Panc1 (cell line): ENCODE measurements around the gene MAP6D1. TPM values are rescaled to one million over a fixed set of nuclear protein-coding genes. Genes with fewer than 3 reads are reported as not detected.

ENCODE experiments used
- ATAC-seq: fragments of 200-7000 bp; cut with Tn5 transposase; 2 replicates; pipeline ENCODE4 v1.9.1; 2020; ENCODE audit warnings: mild to moderate bottlenecking, moderate library complexity
- BruUV-seq: library from RNA; stranded (reverse); fragments of 400-500 nt; replicated peaks from 2 replicates; lab custom pipeline; 2021; lab: Mats Ljungman, UMichigan
- CTCF ChIA-PET: fragments of 300-600 bp; sonication (Branson Sonifier 250); formaldehyde crosslinking; loops from one replicate; lab custom pipeline; 2022; ENCODE audit warnings: antibody characterized with exemption; lab: Charles Lee
- POLR2A ChIA-PET: fragments of 300-600 bp; sonication (Branson Sonifier 250); formaldehyde crosslinking; loops from one replicate; lab custom pipeline; 2022; ENCODE audit warnings: antibody characterized with exemption; lab: Charles Lee
- DNase-seq: peaks from one replicate; pipeline ENCODE4 v3.0.0-alpha.2; 2010; ENCODE audit warnings: low read depth, low spot score
- H3K27ac ChIP-seq: 2 replicates; pipeline ENCODE4 v1.5.1; 2011; ENCODE audit warnings: mild to moderate bottlenecking, low read length, inconsistent platforms
- H3K27me3 ChIP-seq: fragments of 200-500 bp; sonication (Bioruptor generic); 2 replicates; pipeline ENCODE4 v1.6.0; 2014; ENCODE audit warnings: low read length, inconsistent platforms; ENCODE audit not compliant: control insufficient read depth, insufficient read depth
- H3K36me3 ChIP-seq: fragments of 200-500 bp; sonication (Bioruptor generic); 2 replicates; pipeline ENCODE4 v1.5.1; 2014; ENCODE audit warnings: inconsistent platforms, mild to moderate bottlenecking, low read length, moderate library complexity; ENCODE audit not compliant: control insufficient read depth, insufficient read depth
- H3K4me1 ChIP-seq: 2 replicates; pipeline ENCODE4 v1.5.1; 2011; ENCODE audit warnings: inconsistent platforms, mild to moderate bottlenecking, low read length, moderate library complexity; ENCODE audit not compliant: control insufficient read depth, insufficient read depth
- H3K4me3 ChIP-seq, 2 experiments: 2 replicates each; pipeline ENCODE4 v1.5.1; 2011 to 2012; ENCODE audit warnings: low read depth in 2 of 2, low read length in 2 of 2, mild to moderate bottlenecking in 2 of 2, inconsistent platforms in 1 of 2, moderate library complexity in 1 of 2
- H3K9me3 ChIP-seq: fragments of 200-500 bp; sonication (Bioruptor generic); 2 replicates; pipeline ENCODE4 v1.5.1; 2014; ENCODE audit warnings: low read depth, mild to moderate bottlenecking, inconsistent platforms, low read length, moderate library complexity; ENCODE audit not compliant: control insufficient read depth, insufficient read depth
- CTCF ChIP-seq: fragments of 450-650 bp; IDR thresholded peaks from 2 replicates; pipeline ENCODE4 v1.5.1; 2017; ENCODE audit warnings: mild to moderate bottlenecking
- POLR2AphosphoS5 ChIP-seq: IDR thresholded peaks from 2 replicates; pipeline ENCODE4 v1.6.1; 2012; ENCODE audit warnings: mild to moderate bottlenecking, low read depth, low read length, moderate library complexity
- REST ChIP-seq, 2 experiments: IDR thresholded peaks; 2 replicates each; pipeline ENCODE4 v1.6.1; 2011 to 2012; ENCODE audit warnings: low read depth in 2 of 2, control low read depth in 1 of 2, low read length in 1 of 2, mild to moderate bottlenecking in 1 of 2, moderate library complexity in 1 of 2; ENCODE audit not compliant: insufficient read depth in 1 of 2
- SIN3A ChIP-seq: IDR thresholded peaks from 2 replicates; pipeline ENCODE4 v1.6.1; 2012; ENCODE audit warnings: low read depth, mild to moderate bottlenecking, low read length, moderate library complexity, borderline replicate concordance; ENCODE audit not compliant: insufficient read depth
- TCF7L2 ChIP-seq: IDR thresholded peaks from 2 replicates; pipeline ENCODE4 v1.6.1; 2011; ENCODE audit warnings: mild to moderate bottlenecking, low read depth, low read length, inconsistent platforms
- in situ Hi-C: cut with HindIII; loops from 2 replicates; pipeline ENCODE4 v1.10.0; 2016; ENCODE audit warnings: low sequenced_read_pairs, low pct_unique_long_range_greater_than_20kb
- intact Hi-C: fragments of 100-400 bp; cut with micrococcal nuclease; formaldehyde crosslinking; loops from one replicate; pipeline ENCODE4 v1.10.0; 2022; ENCODE audit not compliant: unreplicated experiment
- total RNA-seq: library from RNA; stranded (reverse); gene quantifications from one replicate; pipeline ENCODE4 v1.2.1, GENCODE V29; 2021; ENCODE audit not compliant: unreplicated experiment

MAP6D1 gene
- total RNA-seq, 1 experiment from 2014 or later = 7.9 TPM

- no peak for ATAC-seq
- Histone ChIP-seq H3K4me3 (no peak overlapping the region), H3K27ac (no peak overlapping the region), H3K27me3 (no peaks in the 10 kb centered on the region), H3K4me1 (no peaks in the 10 kb centered on the region), H3K36me3 (no peaks in the 10 kb centered on the region), H3K9me3 (no peaks in the 10 kb centered on the region)
- in situ Hi-C loops = no loop called here
- ChIA-PET POLR2A (no interaction called here), CTCF (no interaction called here)
- intact Hi-C loops = no loop called here
- no TSS peak for BruUV-seq
- TF ChIP-seq CTCF (no peak), TCF7L2 (no peak), SIN3A (no peak), REST (IDR thresholded peaks at IDR 0.05; ENCODE audit: insufficient read depth in 1 of 2, low read depth in 2 of 2, low read length in 1 of 2) (no peak)
- no peak for DNase-seq
Measured at GRCh38 chr3:183815563-183815940, 9.8 kb downstream of the MAP6D1 start.

DNA sequence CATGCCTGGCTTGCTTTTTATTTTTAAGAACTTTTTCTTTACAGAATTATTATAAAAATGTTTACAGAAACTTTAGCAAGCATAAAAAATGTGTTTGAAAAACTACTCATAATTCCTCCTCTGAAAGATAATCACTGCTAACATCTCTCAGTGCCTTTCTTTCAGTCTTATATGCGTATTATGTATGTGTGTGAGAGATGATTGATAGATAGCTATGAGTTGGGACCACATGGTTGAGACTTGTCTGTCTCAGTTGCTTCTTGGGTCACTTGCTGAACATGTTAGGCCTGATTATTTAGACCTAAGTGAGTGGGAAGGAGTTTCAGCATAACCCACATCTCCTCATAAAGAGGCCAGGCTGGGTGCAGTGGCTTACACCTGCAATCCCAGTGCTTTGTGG lies 11.1 kb downstream of the MAP6D1 start:
- Histone ChIP-seq H3K4me1 (no peaks in the 10 kb centered on the region), H3K4me3 (no peak overlapping the region), H3K36me3 (0 out of 2 replicates have a peak, but pooled peaks cover 2% of the 10 kb centered on the region), H3K27ac (no peak overlapping the region), H3K27me3 (no peaks in the 10 kb centered on the region), H3K9me3 (no peaks in the 10 kb centered on the region)
- no TSS peak for BruUV-seq
- no peak for ATAC-seq
- no peak for TF ChIP-seq REST (IDR thresholded peaks at IDR 0.05; ENCODE audit: insufficient read depth in 1 of 2, low read depth in 2 of 2, low read length in 1 of 2)
- no peak for TF ChIP-seq CTCF
- TF ChIP-seq POLR2AphosphoS5 = no peak
- TF ChIP-seq TCF7L2 = no peak
- no peak for TF ChIP-seq SIN3A
- in situ Hi-C loops (no loop called here), intact Hi-C loops (no loop called here)
- POLR2A ChIA-PET = no interaction called here
- CTCF ChIA-PET = no interaction called here
- no peak for DNase-seq
